SK-N-SH (cell line): ENCODE results near the gene FAM227B. TPM values are rescaled to one million over a fixed set of nuclear protein-coding genes. Genes with fewer than 3 reads are reported as not detected.

Source experiments
- CTCF ChIA-PET: fragments of 300-600, 350-600 bp; formaldehyde crosslinking; extraction: SDS; loops from one replicate; lab custom pipeline; 2021; lab: Yijun Ruan, JAX
- POLR2A ChIA-PET: fragments of 350-600 bp; sonication (Branson Sonifier 250); formaldehyde crosslinking; extraction: SDS; loops from one replicate; lab custom pipeline; 2020; ENCODE audit warnings: antibody characterized with exemption, inconsistent platforms; lab: Yijun Ruan, JAX
- DNase-seq: peaks from one replicate; pipeline ENCODE4 v3.0.0; 2012
- H2AFZ ChIP-seq: fragments of 200-600 bp; sonication (generic); 2 replicates; pipeline ENCODE4 v1.8.1; 2016; ENCODE audit warnings: antibody characterized with exemption, mild to moderate bottlenecking, low read depth
- H3F3A ChIP-seq: fragments of 200-600 bp; sonication (generic); replicated peaks from 2 replicates; pipeline ENCODE3; 2016; ENCODE audit warnings: antibody characterized with exemption, mild to moderate bottlenecking; ENCODE audit not compliant: insufficient read depth
- H3K27ac ChIP-seq, 2 experiments: fragments of 200-500 bp in 1 of 2; fragments of 200-600 bp in 1 of 2; sonication (Bioruptor generic) in 1 of 2; sonication (generic), shearing (Covaris generic) in 1 of 2; 2 replicates each; pipeline versions ENCODE4 v1.5.1 to v1.6.1; 2014 to 2016; ENCODE audit warnings: low read depth in 2 of 2, inconsistent platforms in 1 of 2, low read length in 1 of 2, mild to moderate bottlenecking in 1 of 2, mixed read lengths in 1 of 2
- H3K27me3 ChIP-seq: fragments of 200-600 bp; sonication (generic), shearing (Covaris generic); 2 replicates; pipeline ENCODE4 v1.6.1; 2016; ENCODE audit warnings: mixed run types; ENCODE audit not compliant: insufficient read depth
- H3K36me3 ChIP-seq, 2 experiments: fragments of 200-500 bp in 1 of 2; fragments of 200-600 bp in 1 of 2; sonication (Bioruptor generic) in 1 of 2; sonication (generic) in 1 of 2; replicated peaks in 1 of 2; 2 replicates each; pipeline versions ENCODE3 to v1.5.1; 2014 to 2016; ENCODE audit warnings: low read length in 1 of 2, mild to moderate bottlenecking in 1 of 2; ENCODE audit not compliant: insufficient read depth in 2 of 2, control insufficient read depth in 1 of 2
- H3K4me1 ChIP-seq, 2 experiments: fragments of 200-500 bp in 1 of 2; fragments of 200-600 bp in 1 of 2; sonication (Bioruptor generic) in 1 of 2; sonication (generic), shearing (Covaris generic) in 1 of 2; 2 replicates each; pipeline versions ENCODE4 v1.5.1 to v1.6.1; 2014 to 2016; ENCODE audit warnings: low read depth in 1 of 2, low read length in 1 of 2, mixed run types in 1 of 2; ENCODE audit not compliant: insufficient read depth in 2 of 2, control insufficient read depth in 1 of 2
- H3K4me2 ChIP-seq: fragments of 200-600 bp; sonication (generic), shearing (Covaris generic); 2 replicates; pipeline ENCODE4 v1.6.1; 2017; ENCODE audit warnings: mixed run types
- H3K4me3 ChIP-seq, 2 experiments: fragments of 200-500 bp in 1 of 2; fragments of 200-600 bp in 1 of 2; sonication (Bioruptor generic) in 1 of 2; sonication (generic), shearing (Covaris generic) in 1 of 2; 2 replicates each; pipeline versions ENCODE4 v1.5.1 to v1.8.1; 2014 to 2016; ENCODE audit warnings: low read depth in 2 of 2, inconsistent platforms in 1 of 2, low read length in 1 of 2, mild to moderate bottlenecking in 1 of 2, mixed read lengths in 1 of 2, moderate library complexity in 1 of 2
- H3K79me2 ChIP-seq: fragments of 200-600 bp; sonication (generic); 2 replicates; pipeline ENCODE4 v1.8.1; 2017; ENCODE audit warnings: mild to moderate bottlenecking; ENCODE audit not compliant: insufficient read depth
- H3K9ac ChIP-seq: fragments of 200-600 bp; sonication (generic); 2 replicates; pipeline ENCODE4 v1.6.1; 2017; ENCODE audit warnings: mixed run types
- H3K9me2 ChIP-seq: fragments of 200-600 bp; sonication (generic); 2 replicates; pipeline ENCODE4 v1.6.1; 2017; ENCODE audit warnings: mixed run types
- H3K9me3 ChIP-seq: fragments of 200-600 bp; sonication (generic); 2 replicates; pipeline ENCODE4 v1.6.1; 2017; ENCODE audit warnings: mixed run types, mild to moderate bottlenecking, moderate library complexity
- H4K20me1 ChIP-seq: fragments of 200-600 bp; sonication (generic); 2 replicates; pipeline ENCODE4 v1.6.1; 2017; ENCODE audit warnings: mild to moderate bottlenecking, mixed run types; ENCODE audit not compliant: insufficient read depth
- ELF1 ChIP-seq: IDR thresholded peaks from 2 replicates; pipeline ENCODE4 v1.4.0; 2012
- EP300 ChIP-seq, 2 experiments: IDR thresholded peaks; 2 replicates each; pipeline versions ENCODE4 v1.4.0 to v1.6.1; 2012; ENCODE audit warnings: borderline replicate concordance in 1 of 2, low read depth in 1 of 2, low read length in 1 of 2
- FOSL2 ChIP-seq: IDR thresholded peaks from 2 replicates; pipeline ENCODE4 v1.4.0; 2012; ENCODE audit warnings: low read depth, mild to moderate bottlenecking, moderate library complexity, borderline replicate concordance
- GABPA ChIP-seq: IDR thresholded peaks from 2 replicates; pipeline ENCODE4 v1.4.0; 2012; ENCODE audit warnings: low read depth, mild to moderate bottlenecking
- JUND ChIP-seq: IDR thresholded peaks from 2 replicates; pipeline ENCODE4 v1.4.0; 2012
- POLR2AphosphoS5 ChIP-seq: IDR thresholded peaks from 2 replicates; pipeline ENCODE4 v1.6.1; 2012; ENCODE audit warnings: low read depth, low read length
- RAD21 ChIP-seq: IDR thresholded peaks from 2 replicates; pipeline ENCODE4 v1.6.1; 2012; ENCODE audit warnings: mild to moderate bottlenecking, low read length
- RCOR1 ChIP-seq: fragments of 150-350 bp; IDR thresholded peaks from 2 replicates; pipeline ENCODE4 v1.6.1; 2017; ENCODE audit warnings: antibody characterized with exemption, low read length
- RFX5 ChIP-seq: IDR thresholded peaks from 2 replicates; pipeline ENCODE4 v1.6.1; 2012; ENCODE audit warnings: mild to moderate bottlenecking, improper control_type of control experiment, low read length
- RXRA ChIP-seq: IDR thresholded peaks from 2 replicates; pipeline ENCODE4 v1.4.0; 2012; ENCODE audit warnings: low read depth, mild to moderate bottlenecking, borderline replicate concordance
- SIN3A ChIP-seq: IDR thresholded peaks from 2 replicates; pipeline ENCODE4 v1.6.1; 2012; ENCODE audit warnings: low read depth, mild to moderate bottlenecking, low read length, moderate library complexity, borderline replicate concordance
- SMC3 ChIP-seq: IDR thresholded peaks from 2 replicates; pipeline ENCODE4 v1.6.1; 2012; ENCODE audit warnings: low read depth, low read length, improper control_type of control experiment
- TAF1 ChIP-seq: IDR thresholded peaks from 2 replicates; pipeline ENCODE4 v1.6.1; 2012; ENCODE audit warnings: low read depth, mild to moderate bottlenecking, low read length, moderate library complexity, borderline replicate concordance
- TCF12 ChIP-seq: IDR thresholded peaks from 2 replicates; pipeline ENCODE4 v1.4.0; 2012
- TEAD4 ChIP-seq: IDR thresholded peaks from 2 replicates; pipeline ENCODE4 v1.4.0; 2012; ENCODE audit warnings: mild to moderate bottlenecking, borderline replicate concordance; ENCODE audit not compliant: insufficient read depth
- WGBS: methylation state at CpG from one replicate; pipeline ENCODE4 v1.1.6; 2017; ENCODE audit warnings: low lambda C conversion rate; 5-methylcytosine and 5-hydroxymethylcytosine counted together
- polyA plus RNA-seq, 3 experiments: library from polyadenylated mRNA; depleted of rRNA; stranded (reverse); fragments of >200 nt; gene quantifications; 2 replicates each; pipeline ENCODE4 v1.2.3, GENCODE V29; 2012
- TF ChIP-seq, protein P1 (sequence below): IDR thresholded peaks from 2 replicates; pipeline ENCODE4 v1.4.0; 2012; ENCODE audit warnings: low read depth, borderline replicate concordance
- TF ChIP-seq, protein P2 (sequence below): IDR thresholded peaks from 2 replicates; pipeline ENCODE4 v1.4.0; 2012; ENCODE audit warnings: low read depth
- TF ChIP-seq, protein P3 (sequence below): fragments of 200-600 bp; sonication (generic); IDR thresholded peaks from 2 replicates; pipeline ENCODE4 v1.6.1; 2017; ENCODE audit warnings: antibody characterized with exemption, mild to moderate bottlenecking, moderate library complexity

FAM227B gene
- polyA plus RNA-seq, 1 of the 3 experiments (the other 2 are of a cell fraction), result 4.4 TPM

DNA sequence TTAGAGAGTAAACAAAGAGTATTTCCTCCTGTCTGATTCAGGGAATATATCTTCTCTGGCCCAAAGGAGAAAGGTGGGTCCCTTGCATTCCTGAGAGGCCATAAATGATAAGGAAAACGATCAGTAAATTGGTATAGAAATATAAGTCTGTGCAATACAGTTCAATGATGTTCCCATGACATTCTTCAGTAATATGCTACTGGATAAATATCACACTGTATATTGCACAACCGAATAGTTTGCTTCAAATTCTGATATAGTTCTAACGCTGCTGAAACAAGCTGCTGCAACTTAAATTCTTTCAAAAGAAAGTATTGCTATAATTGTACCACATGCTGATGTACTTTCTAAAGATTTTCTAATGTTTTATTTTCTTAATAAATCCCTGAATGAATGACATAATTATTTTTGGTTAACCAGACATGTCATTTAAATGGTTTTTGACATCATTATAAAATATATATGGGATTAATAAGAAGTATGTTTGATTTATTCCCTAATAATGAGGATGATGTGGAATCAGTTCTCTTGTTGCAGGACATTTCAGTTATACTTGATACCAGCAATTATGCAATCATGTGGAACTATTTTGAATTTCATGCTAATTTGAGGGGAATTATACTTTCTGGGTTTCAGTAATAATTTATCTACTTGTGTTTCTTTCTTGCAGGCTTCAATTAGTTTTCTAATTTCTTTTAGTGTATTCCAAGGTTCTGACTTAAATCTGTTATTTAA, 152.7 kb downstream of the FAM227B start:
- peak overlapping the region in 1 of 2 experiments; percentile 85; a peak in 2 of 4 replicates for H3K27ac ChIP-seq
- H2AFZ ChIP-seq, result peak overlapping the region; percentile 43; the same call in 1 of the 2 replicates
- no peaks in the 10 kb centered on the region for H3K9me3 ChIP-seq

DNA sequence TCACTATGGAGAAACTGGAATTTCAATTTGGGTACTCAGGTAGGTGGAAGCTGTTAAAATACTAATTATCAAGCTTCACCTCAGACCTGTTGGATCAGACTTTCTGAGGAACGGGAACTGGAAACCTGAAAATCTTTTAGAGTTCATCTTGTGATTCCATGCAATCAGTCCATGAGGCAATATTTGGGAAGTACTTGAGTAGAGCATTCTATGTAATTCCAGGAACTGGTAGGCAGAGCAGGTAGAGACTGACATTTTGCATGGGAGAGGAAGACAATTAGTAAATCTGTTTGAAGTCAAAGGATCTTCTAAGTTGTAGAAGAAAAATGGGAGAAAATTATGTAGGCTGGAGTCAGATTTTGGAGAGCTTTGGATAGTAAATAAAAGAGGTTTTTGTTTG, 154.5 kb downstream of the FAM227B start:
- CTCF ChIA-PET, result interaction anchor here (1.0 to 2.4 kb wide), 2 partner anchors 43 to 538 kb away, joined by 3 to 8 read pairs; partner anchors contain the start of gene FGF7
- H3K79me2 ChIP-seq, result no peaks in the 10 kb centered on the region

More for the DNA sequence above, 152.7 kb downstream of the FAM227B start:
- Histone ChIP-seq H3K79me2 (no peaks in the 10 kb centered on the region), H4K20me1 (no peaks in the 10 kb centered on the region), H3K4me1 (peaks cover 0 to 20% of the 10 kb centered on the region in 2 experiments; a peak in 2 of 4 replicates), H3F3A (no peaks in the 10 kb centered on the region), H3K27me3 (no peaks in the 10 kb centered on the region), H3K9ac (no peak overlapping the region), H3K36me3 (no peaks in the 10 kb centered on the region), H3K4me3 (no peak overlapping the region), H3K9me2 (no peaks in the 10 kb centered on the region), H3K4me2 (0 out of 2 replicates have a peak overlapping the region, but pooled peaks have one; percentile 29)
- ChIA-PET POLR2A (interaction anchor here (1.0 kb wide), 1 partner anchor 221 kb away, joined by 3 read pairs; no protein-coding TSS in a partner anchor), CTCF (interaction anchor here (1.0 to 2.4 kb wide), 3 partner anchors 25 to 536 kb away, joined by 3 to 8 read pairs (median 3); no protein-coding TSS in a partner anchor)
- TF ChIP-seq POLR2AphosphoS5, result no peak
- TF ChIP-seq TAF1, result no peak
- TF ChIP-seq SMC3, result no peak
- no peak; a peak in 1 of 4 replicates for TF ChIP-seq EP300 (IDR thresholded peaks at IDR 0.05; ENCODE audit: borderline replicate concordance in 1 of 2, low read depth in 1 of 2, low read length in 1 of 2)
- TF ChIP-seq RXRA, result no peak
- TF ChIP-seq, protein P1, sequence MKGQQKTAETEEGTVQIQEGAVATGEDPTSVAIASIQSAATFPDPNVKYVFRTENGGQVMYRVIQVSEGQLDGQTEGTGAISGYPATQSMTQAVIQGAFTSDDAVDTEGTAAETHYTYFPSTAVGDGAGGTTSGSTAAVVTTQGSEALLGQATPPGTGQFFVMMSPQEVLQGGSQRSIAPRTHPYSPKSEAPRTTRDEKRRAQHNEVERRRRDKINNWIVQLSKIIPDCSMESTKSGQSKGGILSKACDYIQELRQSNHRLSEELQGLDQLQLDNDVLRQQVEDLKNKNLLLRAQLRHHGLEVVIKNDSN, result no peak
- TF ChIP-seq FOSL2, result no peak
- TF ChIP-seq ELF1, result no peak
- no peak for TF ChIP-seq RCOR1
- no peak for TF ChIP-seq JUND
- TF ChIP-seq RAD21, result no peak
- TF ChIP-seq SIN3A, result no peak
- TF ChIP-seq TCF12, result no peak
- TF ChIP-seq, protein P2, sequence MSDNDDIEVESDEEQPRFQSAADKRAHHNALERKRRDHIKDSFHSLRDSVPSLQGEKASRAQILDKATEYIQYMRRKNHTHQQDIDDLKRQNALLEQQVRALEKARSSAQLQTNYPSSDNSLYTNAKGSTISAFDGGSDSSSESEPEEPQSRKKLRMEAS, result no peak
- no peak for TF ChIP-seq RFX5
- no peak for TF ChIP-seq TEAD4
- TF ChIP-seq, protein P3, sequence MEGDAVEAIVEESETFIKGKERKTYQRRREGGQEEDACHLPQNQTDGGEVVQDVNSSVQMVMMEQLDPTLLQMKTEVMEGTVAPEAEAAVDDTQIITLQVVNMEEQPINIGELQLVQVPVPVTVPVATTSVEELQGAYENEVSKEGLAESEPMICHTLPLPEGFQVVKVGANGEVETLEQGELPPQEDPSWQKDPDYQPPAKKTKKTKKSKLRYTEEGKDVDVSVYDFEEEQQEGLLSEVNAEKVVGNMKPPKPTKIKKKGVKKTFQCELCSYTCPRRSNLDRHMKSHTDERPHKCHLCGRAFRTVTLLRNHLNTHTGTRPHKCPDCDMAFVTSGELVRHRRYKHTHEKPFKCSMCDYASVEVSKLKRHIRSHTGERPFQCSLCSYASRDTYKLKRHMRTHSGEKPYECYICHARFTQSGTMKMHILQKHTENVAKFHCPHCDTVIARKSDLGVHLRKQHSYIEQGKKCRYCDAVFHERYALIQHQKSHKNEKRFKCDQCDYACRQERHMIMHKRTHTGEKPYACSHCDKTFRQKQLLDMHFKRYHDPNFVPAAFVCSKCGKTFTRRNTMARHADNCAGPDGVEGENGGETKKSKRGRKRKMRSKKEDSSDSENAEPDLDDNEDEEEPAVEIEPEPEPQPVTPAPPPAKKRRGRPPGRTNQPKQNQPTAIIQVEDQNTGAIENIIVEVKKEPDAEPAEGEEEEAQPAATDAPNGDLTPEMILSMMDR, result no peak
- no peak for TF ChIP-seq GABPA
- peak; percentile 0 for DNase-seq
- WGBS, result 80% methylated on average over 3 of the region's 3 CpGs

More for the DNA sequence above, 154.5 kb downstream of the FAM227B start:
- TF ChIP-seq TEAD4, result no peak
- no peak for TF ChIP-seq EP300 (IDR thresholded peaks at IDR 0.05; ENCODE audit: borderline replicate concordance in 1 of 2, low read depth in 1 of 2, low read length in 1 of 2)
- no peak overlapping the region for H3K4me3 ChIP-seq
- no peaks in the 10 kb centered on the region for H3K9me3 ChIP-seq
- DNase-seq, result no peak
- H4K20me1 ChIP-seq, result no peaks in the 10 kb centered on the region
- H3K4me1 ChIP-seq, result peaks cover 0 to 20% of the 10 kb centered on the region in 2 experiments; a peak in 2 of 4 replicates
- WGBS, result 89% methylated on average over 1 of the region's 1 CpG
- no peak overlapping the region for H3K4me2 ChIP-seq
- H3K27ac ChIP-seq, result no peak overlapping the region; a peak in 1 of 4 replicates
- no peaks in the 10 kb centered on the region for H3K9me2 ChIP-seq
- no peaks in the 10 kb centered on the region for H3K36me3 ChIP-seq
- no peaks in the 10 kb centered on the region for H3K27me3 ChIP-seq
- H2AFZ ChIP-seq, result 0 out of 2 replicates have a peak overlapping the region, but pooled peaks have one; percentile 71
- POLR2A ChIA-PET, result no interaction called here
- H3K9ac ChIP-seq, result no peak overlapping the region
- H3F3A ChIP-seq, result no peaks in the 10 kb centered on the region
